Central memory CD8-positive, alpha-beta T cell (primary cell): ENCODE measurements around the gene RXYLT1.
"Not testable (repeated sequence)": the region's sequence is repeated elsewhere in the genome, so short reads cannot be mapped to it uniquely, and the experiment has no call there.

ENCODE experiments used
- ATAC-seq: fragments of 150-1000 bp; cut with Tn5 transposase; replicated peaks from 2 replicates; pipeline ENCODE4 v1.10.0; 2022; ENCODE audit warnings: mild to moderate bottlenecking, moderate FRiP score, moderate number of reproducible peaks; ENCODE audit not compliant: poor library complexity, severe bottlenecking; ENCODE audit errors: extremely low read depth
- DNase-seq, 2 donors: peaks; one replicate each; pipeline ENCODE4 v3.0.0; 2021; ENCODE audit warnings: low spot score in 2 of 2
- H3K27ac Mint-ChIP-seq: one replicate; pipeline ENCODE4 v1.8.0; 2022; ENCODE audit warnings: low read depth, mild to moderate bottlenecking, moderate library complexity, mixed read lengths
- H3K27me3 Mint-ChIP-seq: one replicate; pipeline ENCODE4 v1.8.0; 2022; ENCODE audit warnings: mixed read lengths
- H3K36me3 Mint-ChIP-seq: one replicate; pipeline ENCODE4 v1.8.0; 2022; ENCODE audit warnings: mild to moderate bottlenecking, moderate library complexity, mixed read lengths; ENCODE audit not compliant: insufficient read depth
- H3K4me1 Mint-ChIP-seq: one replicate; pipeline ENCODE4 v1.8.0; 2022; ENCODE audit warnings: mixed read lengths
- H3K4me3 Mint-ChIP-seq: one replicate; pipeline ENCODE4 v1.8.0; 2022; ENCODE audit warnings: mild to moderate bottlenecking, moderate library complexity, mixed read lengths
- H3K9me3 Mint-ChIP-seq: one replicate; pipeline ENCODE4 v1.8.0; 2022; ENCODE audit warnings: mixed read lengths

RXYLT1 gene

DNA sequence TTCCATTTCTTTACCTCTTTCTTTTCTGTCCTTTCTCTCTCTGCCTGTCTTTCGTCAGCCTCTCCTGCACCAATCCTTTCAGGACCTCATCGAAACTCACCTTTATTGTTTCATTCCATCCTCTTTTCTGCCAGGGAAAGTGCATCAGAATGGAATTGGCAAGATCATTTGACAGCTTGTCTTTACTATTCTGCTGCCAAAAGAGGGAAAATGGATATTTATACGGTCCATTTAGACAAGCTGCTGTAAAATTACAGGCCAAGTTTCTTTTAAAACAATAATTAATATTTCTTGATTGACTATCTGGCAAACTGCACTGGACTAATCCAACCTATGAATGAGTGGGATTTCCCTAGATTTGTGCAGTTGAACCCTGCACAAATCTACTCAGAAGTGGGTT, 57.2 kb downstream of the RXYLT1 start:
- Mint-ChIP-seq H3K9me3 (no peaks in the 10 kb centered on the region), H3K27me3 (peaks cover 5% of the 10 kb centered on the region), H3K4me1 (no peaks in the 10 kb centered on the region), H3K4me3 (no peak overlapping the region), H3K27ac (no peak overlapping the region), H3K36me3 (no peaks in the 10 kb centered on the region)
- no peak for DNase-seq
- ATAC-seq = no peak

DNA sequence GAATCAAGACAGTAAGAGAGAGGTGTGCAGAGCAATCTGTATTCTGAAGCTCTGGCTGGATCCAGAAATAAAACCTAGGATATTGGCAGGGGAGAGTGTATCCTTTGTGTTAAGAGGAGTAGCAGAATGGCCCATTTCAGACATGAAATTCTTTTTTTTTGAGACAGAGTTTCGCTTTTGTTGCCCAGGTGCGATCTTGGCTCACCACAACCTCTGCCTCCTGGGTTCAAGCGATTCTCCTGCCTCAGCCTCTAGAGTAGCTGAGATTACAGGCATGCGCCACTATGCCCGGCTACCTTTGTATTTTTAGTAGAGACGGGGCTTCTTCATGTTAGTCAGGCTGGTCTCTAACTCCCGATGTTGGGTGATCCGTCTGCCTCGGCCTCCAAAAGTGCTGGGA, 58.7 kb downstream of the RXYLT1 start:
- H3K4me3 Mint-ChIP-seq = no peak overlapping the region
- no peak for DNase-seq
- no peaks in the 10 kb centered on the region for H3K36me3 Mint-ChIP-seq
- H3K4me1 Mint-ChIP-seq = no peaks in the 10 kb centered on the region
- H3K9me3 Mint-ChIP-seq = no peaks in the 10 kb centered on the region
- no peak overlapping the region for H3K27ac Mint-ChIP-seq
- no peaks in the 10 kb centered on the region for H3K27me3 Mint-ChIP-seq
- ATAC-seq = no peak

DNA sequence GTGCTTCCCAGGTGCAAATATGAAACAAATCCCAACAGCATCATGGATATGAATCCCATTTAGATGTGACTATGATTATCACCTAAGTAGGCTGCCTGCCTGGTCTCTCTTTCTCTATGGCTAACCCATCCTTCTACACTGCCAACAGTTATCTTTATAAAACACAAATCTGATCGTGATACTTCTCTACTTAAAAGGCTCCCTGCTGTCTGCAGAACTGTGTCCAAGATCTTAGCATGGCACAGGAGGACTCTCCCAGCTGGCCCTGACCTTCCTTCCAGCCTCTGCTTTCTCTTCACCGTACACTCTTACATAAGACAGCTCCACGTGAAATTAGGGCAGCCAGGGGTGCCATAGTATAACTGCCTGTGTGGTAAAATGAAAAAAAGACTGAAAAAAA, 61.3 kb downstream of the RXYLT1 start:
- Mint-ChIP-seq H3K36me3 (no peaks in the 10 kb centered on the region), H3K9me3 (no peaks in the 10 kb centered on the region), H3K4me3 (no peak overlapping the region), H3K4me1 (peaks cover 6% of the 10 kb centered on the region), H3K27me3 (peaks cover 16% of the 10 kb centered on the region), H3K27ac (no peak overlapping the region)
- DNase-seq (no peak), ATAC-seq (no peak)

DNA sequence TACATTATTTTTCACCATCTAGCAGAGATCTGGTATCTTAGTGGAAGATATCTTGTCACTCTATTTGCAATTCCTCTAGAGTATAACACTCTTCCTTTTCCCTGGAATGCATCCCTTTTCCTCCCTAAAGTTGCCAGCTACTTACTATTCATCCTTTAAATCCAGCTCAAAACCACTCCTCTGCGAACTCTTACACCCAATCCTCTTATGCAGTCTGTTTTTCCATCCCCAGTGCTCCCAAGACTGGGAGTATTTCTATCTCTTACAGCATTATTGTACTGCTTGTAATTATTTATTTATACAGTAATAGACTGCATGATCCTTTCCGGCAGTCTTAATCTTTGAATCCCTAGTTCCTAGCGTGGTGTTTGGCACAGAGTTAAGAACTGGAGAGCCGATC, 61.9 kb downstream of the RXYLT1 start:
- H3K27me3 Mint-ChIP-seq = peaks cover 22% of the 10 kb centered on the region
- ATAC-seq = no peak
- H3K9me3 Mint-ChIP-seq = no peaks in the 10 kb centered on the region
- no peak overlapping the region for H3K27ac Mint-ChIP-seq
- H3K4me1 Mint-ChIP-seq = peaks cover 6% of the 10 kb centered on the region
- H3K36me3 Mint-ChIP-seq = no peaks in the 10 kb centered on the region
- no peak overlapping the region for H3K4me3 Mint-ChIP-seq
- DNase-seq = no peak

GRCh38 chr12:63842750-63843149, 63.0 kb downstream of the RXYLT1 start:
- ATAC-seq, H3K4me1 Mint-ChIP-seq, H3K9me3 Mint-ChIP-seq, H3K36me3 Mint-ChIP-seq, DNase-seq, H3K27ac Mint-ChIP-seq: not testable (repeated sequence)
- Mint-ChIP-seq H3K4me3 (peak overlapping the region; percentile 87), H3K27me3 (peaks cover 26% of the 10 kb centered on the region)

DNA sequence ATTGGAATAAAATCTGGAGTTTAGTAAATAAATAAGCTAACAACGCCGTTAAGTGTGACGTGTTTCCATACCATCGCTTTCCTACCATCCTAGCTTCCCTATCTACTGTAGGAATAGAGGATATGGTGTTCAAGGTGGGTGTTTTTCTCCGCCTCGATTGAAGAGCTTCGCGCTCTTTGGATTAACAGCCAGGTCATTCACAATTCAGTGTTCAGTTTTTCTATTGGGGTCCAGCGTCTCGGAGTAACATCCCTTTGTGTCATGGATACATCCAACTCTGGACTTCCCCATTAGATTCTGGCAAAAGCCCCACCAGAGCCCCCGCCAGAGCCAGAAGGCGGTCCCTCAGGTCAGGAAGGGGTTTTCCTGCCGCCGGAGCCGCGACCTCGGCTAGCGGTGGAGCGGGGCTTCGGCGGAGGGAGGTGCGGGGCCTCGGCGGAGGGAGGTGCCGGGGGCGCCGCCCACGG, 63.6 kb downstream of the RXYLT1 start:
- no peaks in the 10 kb centered on the region for H3K36me3 Mint-ChIP-seq
- H3K27me3 Mint-ChIP-seq = peaks cover 26% of the 10 kb centered on the region
- ATAC-seq (peak; percentile 11), DNase-seq (no peak)
- H3K4me1 Mint-ChIP-seq = peaks cover 6% of the 10 kb centered on the region
- H3K9me3 Mint-ChIP-seq = no peaks in the 10 kb centered on the region
- peak overlapping the region; percentile 87 for H3K4me3 Mint-ChIP-seq
- H3K27ac Mint-ChIP-seq = no peak overlapping the region

DNA sequence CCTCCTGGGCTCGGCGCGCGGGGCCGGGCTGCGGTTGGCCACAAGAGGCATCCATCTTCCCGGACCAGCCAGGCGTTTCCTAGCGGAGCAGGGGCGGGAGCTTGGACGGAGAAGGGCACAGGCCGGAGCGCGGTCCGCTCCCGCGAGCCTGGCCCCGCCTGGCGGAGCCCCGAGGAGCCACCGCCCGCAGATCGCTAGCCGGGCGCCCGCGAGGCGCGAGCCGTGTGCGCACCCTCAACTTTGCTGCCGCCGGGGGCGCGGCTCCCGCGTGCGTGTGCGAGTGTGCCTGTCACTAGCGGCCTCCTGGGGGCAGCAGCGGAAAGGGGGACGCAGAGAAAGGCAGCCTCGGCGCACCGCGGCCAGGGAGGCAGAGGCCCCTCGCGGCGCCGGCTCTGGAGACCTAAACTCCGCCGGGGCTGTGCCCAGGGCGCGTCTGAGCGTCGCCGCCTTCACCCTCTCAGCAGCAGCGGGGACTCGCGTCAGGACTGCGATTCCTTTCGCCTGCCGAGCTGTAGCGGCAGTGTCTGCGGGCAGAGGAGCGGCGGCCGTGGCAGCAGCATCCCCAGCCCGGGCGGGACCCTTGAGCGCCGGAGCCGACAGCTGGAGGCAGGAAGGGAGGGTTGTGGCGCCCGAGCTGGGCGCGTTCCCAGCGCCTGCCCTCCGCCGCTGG, 64.1 kb downstream of the RXYLT1 start:
- ATAC-seq (peak; percentile 92), DNase-seq (peak; percentile 63 to 66)
- H3K27me3 Mint-ChIP-seq = peaks cover 26% of the 10 kb centered on the region
- H3K4me3 Mint-ChIP-seq = peak overlapping the region; percentile 87
- no peaks in the 10 kb centered on the region for H3K9me3 Mint-ChIP-seq
- no peaks in the 10 kb centered on the region for H3K36me3 Mint-ChIP-seq
- H3K4me1 Mint-ChIP-seq = peaks cover 6% of the 10 kb centered on the region
- no peak overlapping the region for H3K27ac Mint-ChIP-seq

- DNase-seq (no peak), ATAC-seq (peak; percentile 6)
- peak within 1 kb of the TSS; percentile 87 for H3K4me3 Mint-ChIP-seq
- no peaks in the 10 kb centered on the region for H3K9me3 Mint-ChIP-seq
- peaks cover 6% of the 10 kb centered on the region for H3K4me1 Mint-ChIP-seq
- H3K36me3 Mint-ChIP-seq = no peaks in the 10 kb centered on the region
- H3K27me3 Mint-ChIP-seq = peaks cover 26% of the 10 kb centered on the region
- peak within 1 kb of the TSS; percentile 21 for H3K27ac Mint-ChIP-seq
Measured at GRCh38 chr12:63844391-63845341, 65.0 kb downstream of the RXYLT1 start, which contains the start of gene SRGAP1. SRGAP1 (plus strand) TSS chr12:63844700; CDS start chr12:63844817, 117 bp downstream.

DNA sequence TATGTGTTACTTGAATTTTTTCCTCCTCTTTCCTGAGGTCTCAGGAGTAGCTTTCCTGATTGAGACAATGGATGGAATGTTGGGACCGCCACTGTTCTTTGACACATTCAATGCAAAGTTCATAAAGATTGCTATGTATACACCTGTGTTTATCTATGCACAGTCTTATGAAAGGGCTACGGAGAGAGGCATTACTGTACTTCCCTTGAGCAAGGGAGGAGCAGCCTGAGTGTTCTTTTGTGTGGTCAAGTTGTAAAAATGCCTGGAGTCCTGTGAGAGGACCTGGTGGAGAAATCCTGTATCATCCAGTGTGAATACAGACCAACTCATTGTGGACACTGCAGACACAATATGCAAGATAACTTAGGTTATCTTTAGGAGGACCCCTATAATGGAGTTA, 66.0 kb downstream of the RXYLT1 start:
- Mint-ChIP-seq H3K9me3 (no peaks in the 10 kb centered on the region), H3K27ac (no peak overlapping the region), H3K36me3 (no peaks in the 10 kb centered on the region), H3K27me3 (peaks cover 26% of the 10 kb centered on the region), H3K4me1 (peaks cover 6% of the 10 kb centered on the region), H3K4me3 (no peak overlapping the region)
- ATAC-seq = no peak
- no peak for DNase-seq

DNA sequence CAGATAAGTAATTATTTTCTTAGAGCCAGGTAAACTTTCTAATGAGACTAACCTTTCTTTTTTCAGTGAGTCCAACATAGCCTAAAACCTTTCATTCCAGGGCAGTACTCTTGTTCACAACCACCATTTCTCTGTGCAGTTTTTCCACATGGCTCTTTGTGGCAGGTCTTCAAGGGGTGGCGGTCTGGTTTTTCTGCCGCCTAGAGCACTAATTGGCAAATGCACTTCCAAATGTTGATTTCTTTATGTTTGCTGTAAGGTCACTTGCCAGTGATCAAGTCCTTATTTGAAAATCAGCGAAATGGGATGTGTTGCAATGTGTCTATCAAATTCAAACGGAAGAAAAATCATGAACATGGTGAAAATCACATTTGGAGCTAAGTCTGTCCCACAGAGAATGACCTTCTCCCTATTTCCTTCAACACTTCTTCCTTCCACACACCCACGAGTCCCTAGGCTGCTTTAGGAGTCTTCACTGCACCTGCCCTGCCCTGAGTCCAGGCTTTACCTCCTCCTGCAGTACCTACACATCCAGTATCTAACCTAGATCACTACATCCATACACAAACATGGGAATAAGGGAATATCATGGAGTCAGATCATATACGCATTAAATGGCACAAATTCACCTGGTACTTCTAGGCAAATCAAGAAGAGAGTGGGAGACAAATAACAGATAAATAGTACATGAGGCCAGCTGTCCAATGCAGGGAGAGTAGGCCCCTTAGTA, 66.7 kb downstream of the RXYLT1 start:
- no peaks in the 10 kb centered on the region for H3K36me3 Mint-ChIP-seq
- no peak overlapping the region for H3K27ac Mint-ChIP-seq
- peaks cover 26% of the 10 kb centered on the region for H3K27me3 Mint-ChIP-seq
- peaks cover 6% of the 10 kb centered on the region for H3K4me1 Mint-ChIP-seq
- H3K4me3 Mint-ChIP-seq = no peak overlapping the region
- H3K9me3 Mint-ChIP-seq = no peaks in the 10 kb centered on the region
- ATAC-seq (no peak), DNase-seq (no peak)

- peaks cover 26% of the 10 kb centered on the region for H3K27me3 Mint-ChIP-seq
- no peaks in the 10 kb centered on the region for H3K36me3 Mint-ChIP-seq
- no peak overlapping the region for H3K4me3 Mint-ChIP-seq
- no peaks in the 10 kb centered on the region for H3K9me3 Mint-ChIP-seq
- DNase-seq (no peak), ATAC-seq (no peak)
- peaks cover 6% of the 10 kb centered on the region for H3K4me1 Mint-ChIP-seq
- no peak overlapping the region for H3K27ac Mint-ChIP-seq
Measured at GRCh38 chr12:63848450-63848849, 68.7 kb downstream of the RXYLT1 start.

DNA sequence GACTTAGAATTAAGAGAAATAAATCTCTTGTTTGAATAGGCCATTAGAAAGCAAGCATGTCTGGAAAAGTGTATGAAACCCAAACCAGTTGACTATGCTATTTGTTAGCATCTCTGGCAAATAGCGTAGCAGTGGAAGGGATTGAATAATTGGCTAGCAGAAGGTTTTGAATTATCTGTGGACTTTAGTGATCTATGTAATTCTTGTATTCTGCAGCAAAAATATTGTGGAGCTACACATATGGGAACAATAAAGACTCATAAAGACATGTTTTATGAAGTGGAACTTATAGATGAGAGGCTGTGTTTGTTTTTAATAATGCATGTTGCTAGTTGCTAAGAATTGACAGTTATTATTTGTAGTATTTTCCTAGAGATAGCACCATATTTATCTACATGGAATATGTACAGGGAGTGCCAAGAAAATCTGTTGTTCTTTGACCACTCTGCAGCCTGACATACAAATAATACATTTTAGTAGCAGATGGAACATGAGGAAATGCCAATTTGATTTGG, 69.5 kb downstream of the RXYLT1 start:
- Mint-ChIP-seq H3K4me1 (peaks cover 6% of the 10 kb centered on the region), H3K36me3 (no peaks in the 10 kb centered on the region), H3K4me3 (no peak overlapping the region), H3K27me3 (peaks cover 26% of the 10 kb centered on the region), H3K27ac (no peak overlapping the region), H3K9me3 (no peaks in the 10 kb centered on the region)
- no peak for ATAC-seq
- no peak for DNase-seq
